Mucosa of descending colon (tissue), 3 donors: Measurements from ENCODE around the gene DPCD. TPM values are rescaled to one million over a fixed set of nuclear protein-coding genes. Genes with fewer than 3 reads are reported as not detected.

Experiments used
- ATAC-seq: fragments of 200-7000 bp; cut with Tn5 transposase; one replicate; pipeline ENCODE4 v1.9.1; 2020; ENCODE audit warnings: mild to moderate bottlenecking, moderate library complexity
- DNase-seq, 3 donors: peaks; one replicate each; pipeline ENCODE4 v3.0.0-alpha.2; 2020
- H3K36me3 ChIP-seq: fragments of 200-600 bp; one replicate; pipeline ENCODE4 v1.8.0; 2021; ENCODE audit warnings: low read depth, mild to moderate bottlenecking
- H3K4me1 ChIP-seq: fragments of 200-600 bp; one replicate; pipeline ENCODE4 v1.8.0; 2021; ENCODE audit warnings: low read depth, mild to moderate bottlenecking
- H3K4me3 ChIP-seq: fragments of 200-600 bp; one replicate; pipeline ENCODE4 v1.8.0; 2021; ENCODE audit warnings: mild to moderate bottlenecking
- H3K9me3 ChIP-seq: fragments of 200-600 bp; one replicate; pipeline ENCODE4 v1.8.0; 2021; ENCODE audit warnings: mild to moderate bottlenecking
- intact Hi-C, 2 donors: fragments of 100-400 bp; cut with DNase I in 1 of 2; cut with micrococcal nuclease in 1 of 2; formaldehyde crosslinking; loops; one replicate each; pipeline versions ENCODE4 v1.11.0 to v1.11.1; 2022; cut with DNase I, micrococcal nuclease
- total RNA-seq, 3 donors: library from RNA; stranded (reverse); fragmentation: NEBNext Ultra II Directional in 2 of 3; extraction: Animal tissue kit (Norgen Biotek cat#: 25700) in 2 of 3; gene quantifications; one replicate each; pipeline versions ENCODE4 v1.2.1 to v1.2.4, GENCODE V29; 2021 to 2023
- TF ChIP-seq, protein P1 (sequence below): fragments of 200-600 bp; IDR thresholded peaks from one replicate; pipeline ENCODE4 v1.8.0; 2022; ENCODE audit warnings: antibody characterized with exemption, mild to moderate bottlenecking
- donor health status: DM: no; HTN: no; CAD: no; lungs with moderate emphysema.
- donor health status: DM: no; HTN: no; CAD: no.
- donor health status: DM: no; HTN: yes; CAD: no.

Gene DPCD
- total RNA-seq, 3 donors from 2014 or later = 6.8 to 12.3 (median 9.9) TPM

DNA sequence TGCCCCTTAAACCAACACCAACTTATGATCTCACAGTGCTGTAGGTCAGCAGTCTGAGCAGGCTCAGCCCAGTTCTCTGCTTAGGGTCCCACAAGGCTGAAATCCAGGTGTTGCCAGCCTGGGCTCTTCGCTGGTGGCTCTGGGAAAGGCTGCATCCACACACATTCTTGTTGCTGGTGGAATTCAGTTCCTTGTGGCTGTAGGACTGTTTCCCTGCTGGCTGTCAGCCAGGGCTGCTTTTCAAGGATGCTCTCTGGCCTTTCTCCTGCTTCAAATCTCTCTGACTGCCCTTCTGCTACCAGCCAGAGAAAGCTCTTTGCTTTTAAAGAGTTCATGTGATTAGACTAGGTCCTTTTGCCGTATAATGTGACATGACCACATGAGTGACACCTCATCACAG is 15.3 kb upstream of the DPCD start:
- TF ChIP-seq, protein P1, sequence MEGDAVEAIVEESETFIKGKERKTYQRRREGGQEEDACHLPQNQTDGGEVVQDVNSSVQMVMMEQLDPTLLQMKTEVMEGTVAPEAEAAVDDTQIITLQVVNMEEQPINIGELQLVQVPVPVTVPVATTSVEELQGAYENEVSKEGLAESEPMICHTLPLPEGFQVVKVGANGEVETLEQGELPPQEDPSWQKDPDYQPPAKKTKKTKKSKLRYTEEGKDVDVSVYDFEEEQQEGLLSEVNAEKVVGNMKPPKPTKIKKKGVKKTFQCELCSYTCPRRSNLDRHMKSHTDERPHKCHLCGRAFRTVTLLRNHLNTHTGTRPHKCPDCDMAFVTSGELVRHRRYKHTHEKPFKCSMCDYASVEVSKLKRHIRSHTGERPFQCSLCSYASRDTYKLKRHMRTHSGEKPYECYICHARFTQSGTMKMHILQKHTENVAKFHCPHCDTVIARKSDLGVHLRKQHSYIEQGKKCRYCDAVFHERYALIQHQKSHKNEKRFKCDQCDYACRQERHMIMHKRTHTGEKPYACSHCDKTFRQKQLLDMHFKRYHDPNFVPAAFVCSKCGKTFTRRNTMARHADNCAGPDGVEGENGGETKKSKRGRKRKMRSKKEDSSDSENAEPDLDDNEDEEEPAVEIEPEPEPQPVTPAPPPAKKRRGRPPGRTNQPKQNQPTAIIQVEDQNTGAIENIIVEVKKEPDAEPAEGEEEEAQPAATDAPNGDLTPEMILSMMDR = no peak
- Histone ChIP-seq H3K9me3 (peaks cover 6% of the 10 kb centered on the region), H3K4me1 (peaks cover 7% of the 10 kb centered on the region), H3K4me3 (no peak overlapping the region), H3K36me3 (no peaks in the 10 kb centered on the region)
- intact Hi-C loops = loop anchor here in 1 of 2 donors (5.0 kb wide), 1 partner anchor 360 kb away; no protein-coding TSS in a partner anchor
- ATAC-seq = no peak
- DNase-seq = no peak

- intact Hi-C loops = loop anchor here in 1 of 2 donors (5.0 kb wide), 1 partner anchor 362 kb away; no protein-coding TSS in a partner anchor
- Histone ChIP-seq H3K4me1 (peaks cover 7% of the 10 kb centered on the region), H3K4me3 (no peak overlapping the region), H3K36me3 (no peaks in the 10 kb centered on the region), H3K9me3 (peaks cover 6% of the 10 kb centered on the region)
- TF ChIP-seq, protein P1 = no peak
- no peak for DNase-seq
- no peak for ATAC-seq
These were observed 14.0 kb upstream of the DPCD start for GRCh38 chr10:101573885-101574753.

- Histone ChIP-seq H3K4me1 (peaks cover 7% of the 10 kb centered on the region), H3K4me3 (no peak overlapping the region), H3K36me3 (no peaks in the 10 kb centered on the region), H3K9me3 (peaks cover 6% of the 10 kb centered on the region)
- ATAC-seq = no peak
- DNase-seq = no peak
- intact Hi-C loops = no loop called here
- TF ChIP-seq, protein P1 = no peak
These were observed 13.0 kb upstream of the DPCD start for GRCh38 chr10:101575091-101575490.

GRCh38 chr10:101575580-101576210 is 12.4 kb upstream of the DPCD start:
- intact Hi-C loops = no loop called here
- DNase-seq (no peak), ATAC-seq (no peak)
- TF ChIP-seq, protein P1 = no peak
- H3K4me1 ChIP-seq = peaks cover 2% of the 10 kb centered on the region
- no peaks in the 10 kb centered on the region for H3K36me3 ChIP-seq
- H3K9me3 ChIP-seq = peaks cover 6% of the 10 kb centered on the region
- H3K4me3 ChIP-seq = no peak overlapping the region

GRCh38 chr10:101576211-101576863 is 11.8 kb upstream of the DPCD start:
- H3K36me3 ChIP-seq = no peaks in the 10 kb centered on the region
- DNase-seq (no peak), ATAC-seq (no peak)
- no peaks in the 10 kb centered on the region for H3K4me1 ChIP-seq
- intact Hi-C loops = no loop called here
- TF ChIP-seq, protein P1 = no peak
- H3K4me3 ChIP-seq = no peak overlapping the region
- H3K9me3 ChIP-seq = peaks cover 6% of the 10 kb centered on the region
